Measurements from ENCODE around the gene PCID2. TPM values are rescaled to one million over a fixed set of nuclear protein-coding genes. Genes with fewer than 3 reads are reported as not detected.

PCID2 gene
- total RNA-seq, 1 donor from 2014 or later = 47.9 TPM

- peak within 1 kb of the TSS; percentile 83 for H3K4me3 Mint-ChIP-seq (ENCODE audit: unreplicated experiment)
- H3K27ac Mint-ChIP-seq (ENCODE audit: unreplicated experiment) = peak within 1 kb of the TSS; percentile 78
- DNase-seq (ENCODE audit: extremely low spot score, unreplicated experiment) = peak; percentile 89
- no peaks in the 10 kb centered on the region for H3K27me3 Mint-ChIP-seq (ENCODE audit: unreplicated experiment)
- H3K4me1 Mint-ChIP-seq (ENCODE audit: unreplicated experiment) = peaks cover 57% of the 10 kb centered on the region
- TF ChIP-seq CTCF (IDR thresholded peaks at IDR 0.05) = no peak
- peaks cover 16% of the 10 kb centered on the region for H3K36me3 Mint-ChIP-seq (ENCODE audit: unreplicated experiment)
- no peaks in the 10 kb centered on the region for H3K9me3 Mint-ChIP-seq (ENCODE audit: unreplicated experiment)
Observed at GRCh38 chr13:113209336-113209758, 878 bp upstream of the PCID2 start, which contains the start of gene CUL4A. Gene CUL4A, plus strand, starts transcription at chr13:113209613. Its CDS starts 15 bp downstream, at chr13:113209628.

- H3K4me1 Mint-ChIP-seq (ENCODE audit: unreplicated experiment) = peaks cover 49% of the 10 kb centered on the region
- DNase-seq (ENCODE audit: extremely low spot score, unreplicated experiment) = peak; percentile 86
Observed at GRCh38 chr13:113207890-113208420, 514 bp downstream of the PCID2 start.

DNA sequence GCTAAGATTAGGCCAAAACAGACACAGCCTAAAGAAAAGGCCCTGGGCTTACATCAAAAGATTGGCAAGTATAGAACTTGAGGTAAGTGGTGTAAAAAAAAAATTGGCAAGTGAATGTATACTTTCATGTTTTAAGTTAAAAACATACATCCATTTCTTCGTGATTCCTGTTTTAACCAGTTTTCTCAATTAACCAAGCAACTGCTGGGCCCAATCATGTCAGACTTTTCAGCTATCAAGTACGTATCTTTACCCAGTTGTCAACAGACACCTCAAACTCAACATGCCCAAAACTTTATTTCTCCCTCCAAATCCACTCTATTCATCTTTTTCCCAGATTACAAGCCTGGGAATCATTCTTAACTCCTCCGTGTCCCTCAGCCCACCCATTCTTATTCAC lies 1.0 kb downstream of the PCID2 start:
- H3K9me3 Mint-ChIP-seq (ENCODE audit: unreplicated experiment) = no peaks in the 10 kb centered on the region
- no peak for TF ChIP-seq CTCF (IDR thresholded peaks at IDR 0.05)

More at GRCh38 chr13:113207890-113208420, 514 bp downstream of the PCID2 start:
- no peak for TF ChIP-seq CTCF (IDR thresholded peaks at IDR 0.05)
- Mint-ChIP-seq H3K27ac (ENCODE audit: unreplicated experiment) (peak overlapping the region; percentile 76), H3K27me3 (ENCODE audit: unreplicated experiment) (no peaks in the 10 kb centered on the region), H3K4me3 (ENCODE audit: unreplicated experiment) (peak overlapping the region; percentile 83), H3K9me3 (ENCODE audit: unreplicated experiment) (no peaks in the 10 kb centered on the region), H3K36me3 (ENCODE audit: unreplicated experiment) (peaks cover 16% of the 10 kb centered on the region)

GRCh38 chr13:113205428-113205931 lies 3.0 kb downstream of the PCID2 start:
- Mint-ChIP-seq H3K9me3 (ENCODE audit: unreplicated experiment) (no peaks in the 10 kb centered on the region), H3K4me1 (ENCODE audit: unreplicated experiment) (peaks cover 38% of the 10 kb centered on the region)
- TF ChIP-seq CTCF (IDR thresholded peaks at IDR 0.05) = no peak

More for the DNA sequence above, 1.0 kb downstream of the PCID2 start:
- H3K27me3 Mint-ChIP-seq (ENCODE audit: unreplicated experiment) = no peaks in the 10 kb centered on the region
- H3K4me1 Mint-ChIP-seq (ENCODE audit: unreplicated experiment) = peaks cover 54% of the 10 kb centered on the region
- H3K4me3 Mint-ChIP-seq (ENCODE audit: unreplicated experiment) = peak overlapping the region; percentile 83
- DNase-seq (ENCODE audit: extremely low spot score, unreplicated experiment) = no peak
- H3K36me3 Mint-ChIP-seq (ENCODE audit: unreplicated experiment) = peaks cover 16% of the 10 kb centered on the region
- peak overlapping the region; percentile 76 for H3K27ac Mint-ChIP-seq (ENCODE audit: unreplicated experiment)

GRCh38 chr13:113204378-113204734 lies 4.1 kb downstream of the PCID2 start:
- Mint-ChIP-seq H3K4me3 (ENCODE audit: unreplicated experiment) (no peak overlapping the region), H3K36me3 (ENCODE audit: unreplicated experiment) (peaks cover 5% of the 10 kb centered on the region), H3K4me1 (ENCODE audit: unreplicated experiment) (peaks cover 36% of the 10 kb centered on the region), H3K9me3 (ENCODE audit: unreplicated experiment) (no peaks in the 10 kb centered on the region), H3K27ac (ENCODE audit: unreplicated experiment) (no peak overlapping the region), H3K27me3 (ENCODE audit: unreplicated experiment) (no peaks in the 10 kb centered on the region)
- no peak for DNase-seq (ENCODE audit: extremely low spot score, unreplicated experiment)
- no peak for TF ChIP-seq CTCF (IDR thresholded peaks at IDR 0.05)

More at GRCh38 chr13:113205428-113205931, 3.0 kb downstream of the PCID2 start:
- H3K27ac Mint-ChIP-seq (ENCODE audit: unreplicated experiment) = peak overlapping the region; percentile 49
- H3K4me3 Mint-ChIP-seq (ENCODE audit: unreplicated experiment) = no peak overlapping the region
- peaks cover 5% of the 10 kb centered on the region for H3K36me3 Mint-ChIP-seq (ENCODE audit: unreplicated experiment)
- no peaks in the 10 kb centered on the region for H3K27me3 Mint-ChIP-seq (ENCODE audit: unreplicated experiment)
- peak; percentile 10 for DNase-seq (ENCODE audit: extremely low spot score, unreplicated experiment)

Measured in osteocyte (in vitro differentiated cells).